H9 (cell line): ENCODE data around the gene BARX1. TPM values are rescaled to one million over a fixed set of nuclear protein-coding genes. Genes with fewer than 3 reads are reported as not detected.
A peak's percentile ranks its signal among the peaks of the same experiment; 100 is the strongest.

Experiments used
- DNase-seq: peaks from one replicate; pipeline ENCODE4 v3.0.0-alpha.2; 2017
- H2AFZ ChIP-seq: one replicate; pipeline ENCODE4 v1.6.1; 2013; ENCODE audit warnings: mild to moderate bottlenecking, low read length, control low read depth, moderate library complexity
- H2AK5ac ChIP-seq: 2 replicates; pipeline ENCODE4 v1.6.1; 2013; ENCODE audit warnings: low read length, control low read depth, mixed read lengths; ENCODE audit not compliant: insufficient read length
- H2BK120ac ChIP-seq: one replicate; pipeline ENCODE4 v1.6.1; 2013; ENCODE audit warnings: low read depth, mild to moderate bottlenecking, low read length, control low read depth, inconsistent platforms; ENCODE audit not compliant: poor library complexity, severe bottlenecking
- H2BK12ac ChIP-seq: 2 replicates; pipeline ENCODE4 v1.6.1; 2013; ENCODE audit warnings: low read length, control low read depth, mixed read lengths, low read depth; ENCODE audit not compliant: insufficient read length
- H2BK15ac ChIP-seq: 2 replicates; pipeline ENCODE4 v1.6.1; 2013; ENCODE audit warnings: low read depth, low read length, control low read depth
- H2BK20ac ChIP-seq: one replicate; pipeline ENCODE4 v1.6.1; 2013; ENCODE audit warnings: low read depth, mild to moderate bottlenecking, low read length, control low read depth, inconsistent platforms; ENCODE audit not compliant: poor library complexity, severe bottlenecking
- H2BK5ac ChIP-seq: 2 replicates; pipeline ENCODE4 v1.6.1; 2013; ENCODE audit warnings: low read length, control low read depth, mixed read lengths; ENCODE audit not compliant: insufficient read length
- H3K14ac ChIP-seq: 2 replicates; pipeline ENCODE4 v1.6.1; 2013; ENCODE audit warnings: low read length, control low read depth; ENCODE audit not compliant: insufficient read depth
- H3K18ac ChIP-seq: 2 replicates; pipeline ENCODE4 v1.6.1; 2013; ENCODE audit warnings: low read depth, mild to moderate bottlenecking, mixed read lengths, low read length, control low read depth; ENCODE audit not compliant: insufficient read length
- H3K23ac ChIP-seq: 2 replicates; pipeline ENCODE4 v1.6.1; 2013; ENCODE audit warnings: low read length, control low read depth, mixed read lengths, low read depth; ENCODE audit not compliant: insufficient read length
- H3K23me2 ChIP-seq: 2 replicates; pipeline ENCODE4 v1.6.1; 2013; ENCODE audit warnings: low read depth, mild to moderate bottlenecking, mixed read lengths, low read length, control low read depth; ENCODE audit not compliant: insufficient read length, poor library complexity, severe bottlenecking
- H3K27ac ChIP-seq: 2 replicates; pipeline ENCODE4 v1.5.1; 2013; ENCODE audit warnings: low read length, control low read depth, mixed read lengths, low read depth; ENCODE audit not compliant: insufficient read length
- H3K27me3 ChIP-seq: 2 replicates; pipeline ENCODE4 v1.6.1; 2013; ENCODE audit warnings: low read length, control low read depth, inconsistent platforms; ENCODE audit not compliant: insufficient read depth
- H3K4ac ChIP-seq: 2 replicates; pipeline ENCODE4 v1.6.1; 2013; ENCODE audit warnings: low read depth, mild to moderate bottlenecking, control low read depth, inconsistent platforms, low read length, moderate library complexity
- H3K4me1 ChIP-seq: 2 replicates; pipeline ENCODE4 v1.6.1; 2013; ENCODE audit warnings: low read length, control low read depth, inconsistent platforms; ENCODE audit not compliant: insufficient read depth
- H3K4me2 ChIP-seq: 2 replicates; pipeline ENCODE4 v1.6.1; 2013; ENCODE audit warnings: low read length, control low read depth, mixed read lengths; ENCODE audit not compliant: insufficient read length, insufficient read depth
- H3K56ac ChIP-seq: 2 replicates; pipeline ENCODE4 v1.6.1; 2013; ENCODE audit warnings: low read depth, mild to moderate bottlenecking, mixed read lengths, low read length, control low read depth; ENCODE audit not compliant: insufficient read length
- H3K79me1 ChIP-seq: 2 replicates; pipeline ENCODE4 v1.6.1; 2013; ENCODE audit warnings: low read depth, mild to moderate bottlenecking, moderate library complexity, low read length, control low read depth, inconsistent platforms; ENCODE audit not compliant: insufficient read depth, poor library complexity, severe bottlenecking
- H3K79me2 ChIP-seq: 2 replicates; pipeline ENCODE4 v1.6.1; 2013; ENCODE audit warnings: low read length, control low read depth, inconsistent platforms; ENCODE audit not compliant: insufficient read depth
- H3K9ac ChIP-seq: 2 replicates; pipeline ENCODE4 v1.6.1; 2013; ENCODE audit warnings: low read length, control low read depth, mixed read lengths; ENCODE audit not compliant: insufficient read length; ENCODE audit errors: extremely low read depth
- H3K9me3 ChIP-seq: one replicate; pipeline ENCODE4 v1.6.1; 2013; ENCODE audit warnings: low read depth, low read length, inconsistent platforms; ENCODE audit not compliant: control insufficient read depth
- H3T11ph ChIP-seq: one replicate; pipeline ENCODE4 v1.6.1; 2013; ENCODE audit warnings: mild to moderate bottlenecking, low read length, control low read depth, inconsistent platforms
- H4K20me1 ChIP-seq: one replicate; pipeline ENCODE4 v1.6.1; 2013; ENCODE audit not compliant: control insufficient read depth, insufficient read length, insufficient read depth
- H4K5ac ChIP-seq: 2 replicates; pipeline ENCODE4 v1.6.1; 2013; ENCODE audit warnings: low read depth, mild to moderate bottlenecking, mixed read lengths, low read length, control low read depth; ENCODE audit not compliant: insufficient read length
- H4K8ac ChIP-seq: replicated peaks from 2 replicates; pipeline ENCODE4 v1.6.1; 2013; ENCODE audit warnings: low read length, control low read depth, mixed read lengths, low read depth; ENCODE audit not compliant: insufficient read length
- H4K91ac ChIP-seq: 2 replicates; pipeline ENCODE4 v1.6.1; 2013; ENCODE audit warnings: low read depth, mild to moderate bottlenecking, moderate library complexity, mixed read lengths, low read length, control low read depth; ENCODE audit not compliant: insufficient read length
- H3K27ac Mint-ChIP-seq, 3 experiments: 2 replicates in 2 of 3; 3 replicates in 1 of 3; pipeline ENCODE4 v1.8.0; 2020 to 2021; ENCODE audit warnings: mixed read lengths in 3 of 3, mild to moderate bottlenecking in 1 of 3, moderate library complexity in 1 of 3
- H3K27me3 Mint-ChIP-seq: 2 replicates; pipeline ENCODE4 v1.8.0; 2021; ENCODE audit warnings: low read depth, mild to moderate bottlenecking, moderate library complexity, mixed read lengths
- H3K36me3 Mint-ChIP-seq, 3 experiments: 2 replicates in 2 of 3; 3 replicates in 1 of 3; pipeline ENCODE4 v1.8.0; 2020 to 2021; ENCODE audit warnings: low read depth in 3 of 3, mixed read lengths in 3 of 3; ENCODE audit not compliant: insufficient read depth in 1 of 3
- H3K4me1 Mint-ChIP-seq, 2 experiments: 2 replicates each; pipeline ENCODE4 v1.8.0; 2020; ENCODE audit warnings: mixed read lengths in 2 of 2
- H3K4me3 Mint-ChIP-seq, 2 experiments: 2 replicates in 1 of 2; 3 replicates in 1 of 2; pipeline ENCODE4 v1.8.0; 2020 to 2021; ENCODE audit warnings: mild to moderate bottlenecking in 2 of 2, mixed read lengths in 2 of 2, moderate library complexity in 1 of 2
- H3K9me3 Mint-ChIP-seq, 2 experiments: 2 replicates in 1 of 2; 3 replicates in 1 of 2; pipeline ENCODE4 v1.8.0; 2020; ENCODE audit warnings: mild to moderate bottlenecking in 2 of 2, mixed read lengths in 2 of 2, moderate library complexity in 1 of 2
- WGBS: extraction: QIAGEN DNeasy Blood & Tissue Kit; methylation state at CpG from one replicate; pipeline ENCODE4 v1.1.7; 2013; ENCODE audit warnings: missing lambda C conversion rate, low lambda C conversion rate, mixed read lengths; ENCODE audit not compliant: insufficient read length; ENCODE audit errors: extremely low coverage; 5-methylcytosine and 5-hydroxymethylcytosine counted together
- total RNA-seq: library from RNA; stranded (reverse); gene quantifications from 2 replicates; pipeline ENCODE4 v1.2.1, GENCODE V29; 2021
- TF ChIP-seq, protein P1 (sequence below): fragments of 200-600 bp; sonication (generic); conservative IDR thresholded peaks from 3 replicates; pipeline ENCODE4 v1.8.0; 2021; ENCODE audit warnings: antibody characterized with exemption, mild to moderate bottlenecking

The BARX1 gene
- total RNA-seq, 1 experiment from 2014 or later: 1.2 TPM

DNA sequence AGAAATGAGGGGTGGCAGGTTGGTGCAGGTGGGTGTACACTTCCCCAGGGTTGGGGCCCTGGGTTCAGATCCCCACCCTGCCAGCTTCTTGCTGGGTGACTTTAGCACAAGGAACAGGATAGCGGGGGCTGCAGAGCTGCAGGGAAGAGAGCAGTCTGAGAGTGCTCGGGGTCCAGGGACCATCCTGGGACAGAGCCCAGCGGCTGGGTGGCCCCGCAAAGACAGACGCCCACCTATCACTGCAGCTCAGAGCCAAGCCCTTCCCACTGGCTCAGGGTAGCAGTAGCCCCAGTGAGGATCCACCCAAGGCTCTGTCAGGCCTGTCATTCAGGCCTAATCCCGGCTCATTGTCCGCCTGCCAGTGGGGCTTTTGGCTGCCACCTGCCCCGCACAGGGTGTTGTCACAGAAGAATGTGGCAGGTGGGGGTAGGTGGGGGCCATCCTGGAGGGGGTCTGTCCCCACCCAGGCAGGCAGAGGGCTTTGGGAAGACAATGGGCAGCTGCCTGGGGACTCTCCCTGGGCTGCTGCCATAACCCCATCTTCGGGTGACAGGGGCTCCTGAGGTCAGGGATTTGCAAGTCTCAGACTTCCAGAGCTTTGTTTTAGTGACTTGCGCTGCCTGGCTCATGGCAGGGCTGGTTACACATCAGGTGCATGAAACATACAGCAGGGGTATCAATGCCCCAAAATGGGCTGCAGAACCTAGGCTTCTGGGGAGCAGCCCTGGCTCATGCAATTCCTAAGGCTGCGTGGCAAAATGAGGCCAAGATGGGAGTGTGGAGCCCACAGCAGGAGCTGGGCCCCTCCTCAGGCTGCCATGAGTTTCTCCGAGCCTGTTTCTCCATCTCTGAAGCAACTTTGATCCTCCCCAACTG, 52.1 kb downstream of the BARX1 start:
- H4K8ac ChIP-seq: no peak overlapping the region
- H3K4me1 ChIP-seq: no peaks in the 10 kb centered on the region
- H3K4ac ChIP-seq: no peak overlapping the region
- H3K27ac ChIP-seq: no peak overlapping the region
- H2BK20ac ChIP-seq: no peak overlapping the region
- H2BK120ac ChIP-seq: no peak overlapping the region
- H3K9ac ChIP-seq: no peak overlapping the region
- no peak overlapping the region for H3K56ac ChIP-seq
- no peaks in the 10 kb centered on the region for H3K79me2 ChIP-seq
- H2BK15ac ChIP-seq: no peak overlapping the region
- no peaks in the 10 kb centered on the region for H3K79me1 ChIP-seq
- no peak overlapping the region for H4K5ac ChIP-seq
- H2AK5ac ChIP-seq: no peak overlapping the region
- H3K14ac ChIP-seq: no peak overlapping the region
- Mint-ChIP-seq H3K4me3 (no peak overlapping the region), H3K27ac (peak overlapping the region in 1 of 3 experiments; percentile 79; a peak in 2 of 7 replicates), H3K27me3 (peaks cover 18% of the 10 kb centered on the region), H3K36me3 (peaks cover 0 to 4% (median 3%) of the 10 kb centered on the region in 3 experiments; a peak in 2 of 7 replicates), H3K9me3 (peaks cover 10 to 15% of the 10 kb centered on the region in 2 experiments; a peak in 4 of 5 replicates), H3K4me1 (peaks cover 5 to 8% of the 10 kb centered on the region in 2 experiments)
- H2BK12ac ChIP-seq: no peak overlapping the region
- H2AFZ ChIP-seq: no peak overlapping the region
- no peaks in the 10 kb centered on the region for H3K23me2 ChIP-seq
- H3K18ac ChIP-seq: no peak overlapping the region
- no peak overlapping the region for H3K23ac ChIP-seq
- no peaks in the 10 kb centered on the region for H3K27me3 ChIP-seq
- no peaks in the 10 kb centered on the region for H4K20me1 ChIP-seq
- TF ChIP-seq, protein P1, sequence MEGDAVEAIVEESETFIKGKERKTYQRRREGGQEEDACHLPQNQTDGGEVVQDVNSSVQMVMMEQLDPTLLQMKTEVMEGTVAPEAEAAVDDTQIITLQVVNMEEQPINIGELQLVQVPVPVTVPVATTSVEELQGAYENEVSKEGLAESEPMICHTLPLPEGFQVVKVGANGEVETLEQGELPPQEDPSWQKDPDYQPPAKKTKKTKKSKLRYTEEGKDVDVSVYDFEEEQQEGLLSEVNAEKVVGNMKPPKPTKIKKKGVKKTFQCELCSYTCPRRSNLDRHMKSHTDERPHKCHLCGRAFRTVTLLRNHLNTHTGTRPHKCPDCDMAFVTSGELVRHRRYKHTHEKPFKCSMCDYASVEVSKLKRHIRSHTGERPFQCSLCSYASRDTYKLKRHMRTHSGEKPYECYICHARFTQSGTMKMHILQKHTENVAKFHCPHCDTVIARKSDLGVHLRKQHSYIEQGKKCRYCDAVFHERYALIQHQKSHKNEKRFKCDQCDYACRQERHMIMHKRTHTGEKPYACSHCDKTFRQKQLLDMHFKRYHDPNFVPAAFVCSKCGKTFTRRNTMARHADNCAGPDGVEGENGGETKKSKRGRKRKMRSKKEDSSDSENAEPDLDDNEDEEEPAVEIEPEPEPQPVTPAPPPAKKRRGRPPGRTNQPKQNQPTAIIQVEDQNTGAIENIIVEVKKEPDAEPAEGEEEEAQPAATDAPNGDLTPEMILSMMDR: no peak
- no peaks in the 10 kb centered on the region for H3K9me3 ChIP-seq
- no peak overlapping the region for H3K4me2 ChIP-seq
- WGBS: no CpG with 5 or more reads among the region's 12 CpGs
- H4K91ac ChIP-seq: no peak overlapping the region
- peak; percentile 22 for DNase-seq
- H3T11ph ChIP-seq: no peak overlapping the region
- H2BK5ac ChIP-seq: no peak overlapping the region
